ENCODE measurements around the gene TMEM181. TPM values are rescaled to one million over a fixed set of nuclear protein-coding genes. Genes with fewer than 3 reads are reported as not detected.

The TMEM181 gene
- total RNA-seq, 1 donor from 2014 or later: 31.0 TPM

DNA sequence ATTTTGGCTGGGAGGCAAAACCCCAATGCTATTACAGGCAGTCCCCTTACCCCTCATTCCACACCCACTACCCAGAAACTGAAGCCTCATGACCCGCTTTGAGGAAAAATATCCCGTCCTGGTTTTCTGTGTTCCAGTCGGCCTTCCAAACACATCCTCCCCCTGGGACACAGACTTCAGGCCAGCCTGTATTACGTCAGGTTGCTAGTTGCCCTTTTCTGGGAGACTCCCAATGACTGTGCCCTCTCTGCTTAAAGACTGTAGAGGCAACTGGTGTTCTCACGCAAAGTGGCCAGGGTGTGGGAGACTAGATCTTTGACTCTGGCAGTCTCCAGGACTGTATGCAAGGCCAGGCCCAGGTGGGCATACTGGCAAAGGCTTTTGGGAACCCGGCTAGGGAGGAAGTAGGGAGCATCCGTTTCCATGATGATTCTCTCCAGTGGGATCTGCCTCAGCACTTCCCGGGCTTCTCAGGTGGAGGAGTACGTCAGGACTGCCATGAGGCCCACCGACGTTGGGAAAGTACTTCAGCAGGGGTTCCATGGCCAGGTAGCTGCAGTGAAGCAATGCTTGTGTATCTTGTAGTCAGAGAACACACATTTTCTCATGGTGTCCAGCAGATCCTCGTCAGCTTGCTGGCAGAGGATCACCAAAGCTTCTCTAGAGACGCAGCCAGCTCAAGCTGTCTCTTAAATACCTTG, 49.7 kb downstream of the TMEM181 start:
- H3K4me2 ChIP-seq (ENCODE audit: low read length): no peak overlapping the region
- no peak for DNase-seq (ENCODE audit: low read depth)
- Mint-ChIP-seq H3K9me3 (ENCODE audit: unreplicated experiment) (no peaks in the 10 kb centered on the region), H3K27ac (ENCODE audit: unreplicated experiment) (no peak overlapping the region), H3K27me3 (ENCODE audit: low read depth, unreplicated experiment) (no peaks in the 10 kb centered on the region), H3K4me1 (ENCODE audit: low read depth, unreplicated experiment) (peaks cover 20% of the 10 kb centered on the region), H3K36me3 (ENCODE audit: low read depth, unreplicated experiment) (peaks cover 35% of the 10 kb centered on the region), H3K4me3 (ENCODE audit: unreplicated experiment) (no peak overlapping the region)
- H3K27me3 ChIP-seq (ENCODE audit: insufficient read depth, low read length): no peaks in the 10 kb centered on the region
- TF ChIP-seq, protein P1, sequence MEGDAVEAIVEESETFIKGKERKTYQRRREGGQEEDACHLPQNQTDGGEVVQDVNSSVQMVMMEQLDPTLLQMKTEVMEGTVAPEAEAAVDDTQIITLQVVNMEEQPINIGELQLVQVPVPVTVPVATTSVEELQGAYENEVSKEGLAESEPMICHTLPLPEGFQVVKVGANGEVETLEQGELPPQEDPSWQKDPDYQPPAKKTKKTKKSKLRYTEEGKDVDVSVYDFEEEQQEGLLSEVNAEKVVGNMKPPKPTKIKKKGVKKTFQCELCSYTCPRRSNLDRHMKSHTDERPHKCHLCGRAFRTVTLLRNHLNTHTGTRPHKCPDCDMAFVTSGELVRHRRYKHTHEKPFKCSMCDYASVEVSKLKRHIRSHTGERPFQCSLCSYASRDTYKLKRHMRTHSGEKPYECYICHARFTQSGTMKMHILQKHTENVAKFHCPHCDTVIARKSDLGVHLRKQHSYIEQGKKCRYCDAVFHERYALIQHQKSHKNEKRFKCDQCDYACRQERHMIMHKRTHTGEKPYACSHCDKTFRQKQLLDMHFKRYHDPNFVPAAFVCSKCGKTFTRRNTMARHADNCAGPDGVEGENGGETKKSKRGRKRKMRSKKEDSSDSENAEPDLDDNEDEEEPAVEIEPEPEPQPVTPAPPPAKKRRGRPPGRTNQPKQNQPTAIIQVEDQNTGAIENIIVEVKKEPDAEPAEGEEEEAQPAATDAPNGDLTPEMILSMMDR (IDR thresholded peaks at IDR 0.05; ENCODE audit: insufficient read depth, low read depth, low read length): no peak
- no peak for TF ChIP-seq EZH2 (IDR thresholded peaks at IDR 0.05; ENCODE audit: insufficient read depth, low read length)
- H3K4me3 ChIP-seq (ENCODE audit: insufficient read depth, low read depth, low read length): no peak overlapping the region
- peaks cover 37% of the 10 kb centered on the region for H3K36me3 ChIP-seq (ENCODE audit: insufficient read depth, low read length)
- no peak for FAIRE-seq
- H2AFZ ChIP-seq (ENCODE audit: low read depth, low read length): no peak overlapping the region
- peaks cover 7% of the 10 kb centered on the region for H4K20me1 ChIP-seq (ENCODE audit: insufficient read depth, low read length)
- peaks cover 3% of the 10 kb centered on the region for H3K79me2 ChIP-seq (ENCODE audit: insufficient read depth, low read length)
- H3K9ac ChIP-seq (ENCODE audit: low read length): no peak overlapping the region
- no peak overlapping the region for H3K27ac ChIP-seq (ENCODE audit: low read depth, low read length)
- peaks cover 4% of the 10 kb centered on the region for H3K9me3 ChIP-seq (ENCODE audit: insufficient read depth, low read depth, low read length)
- no peaks in the 10 kb centered on the region for H3K4me1 ChIP-seq (ENCODE audit: insufficient read depth, low read length)

DNA sequence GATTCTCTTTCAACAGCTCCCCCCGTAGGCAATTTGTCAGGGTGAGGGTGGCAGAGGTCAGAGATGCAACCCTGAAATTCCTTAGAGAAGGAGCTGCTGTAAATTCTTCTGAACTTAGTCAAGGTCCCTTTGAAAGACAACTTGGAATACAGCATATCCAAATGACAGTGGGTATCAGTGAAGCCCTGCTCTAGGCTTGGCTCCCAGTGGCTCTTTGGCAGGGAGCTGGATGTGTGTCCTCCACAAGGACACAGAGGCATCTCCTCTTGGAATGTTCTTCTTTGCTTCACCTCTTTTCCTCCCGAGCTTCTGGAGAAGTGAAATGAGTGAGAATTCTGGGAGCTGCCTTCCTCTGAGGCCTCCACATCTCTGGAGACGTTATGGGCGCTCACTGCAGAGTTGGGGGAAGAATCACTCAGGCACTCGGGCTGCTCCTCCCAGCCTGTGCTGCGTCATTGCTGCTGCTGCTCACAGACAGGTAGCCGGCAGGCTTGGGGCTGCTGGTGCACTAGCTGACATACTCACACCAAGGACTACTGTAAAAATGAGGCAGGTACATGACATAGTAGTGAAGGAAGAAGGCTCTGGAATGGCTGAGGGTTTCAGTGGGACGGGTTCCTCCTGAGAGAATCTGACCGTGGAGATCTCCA, 50.6 kb downstream of the TMEM181 start:
- Mint-ChIP-seq H3K4me3 (ENCODE audit: unreplicated experiment) (no peak overlapping the region), H3K27me3 (ENCODE audit: low read depth, unreplicated experiment) (no peaks in the 10 kb centered on the region), H3K4me1 (ENCODE audit: low read depth, unreplicated experiment) (peaks cover 20% of the 10 kb centered on the region), H3K9me3 (ENCODE audit: unreplicated experiment) (no peaks in the 10 kb centered on the region), H3K27ac (ENCODE audit: unreplicated experiment) (no peak overlapping the region), H3K36me3 (ENCODE audit: low read depth, unreplicated experiment) (peaks cover 40% of the 10 kb centered on the region)
- FAIRE-seq: no peak
- peaks cover 36% of the 10 kb centered on the region for H3K36me3 ChIP-seq (ENCODE audit: insufficient read depth, low read length)
- no peak overlapping the region for H3K27ac ChIP-seq (ENCODE audit: low read depth, low read length)
- H2AFZ ChIP-seq (ENCODE audit: low read depth, low read length): no peak overlapping the region
- H4K20me1 ChIP-seq (ENCODE audit: insufficient read depth, low read length): peaks cover 7% of the 10 kb centered on the region
- H3K4me1 ChIP-seq (ENCODE audit: insufficient read depth, low read length): no peaks in the 10 kb centered on the region
- no peak overlapping the region for H3K4me2 ChIP-seq (ENCODE audit: low read length)
- H3K79me2 ChIP-seq (ENCODE audit: insufficient read depth, low read length): peaks cover 3% of the 10 kb centered on the region
- H3K4me3 ChIP-seq (ENCODE audit: insufficient read depth, low read depth, low read length): no peak overlapping the region
- no peaks in the 10 kb centered on the region for H3K27me3 ChIP-seq (ENCODE audit: insufficient read depth, low read length)
- no peak overlapping the region for H3K9ac ChIP-seq (ENCODE audit: low read length)
- no peak for DNase-seq (ENCODE audit: low read depth)
- TF ChIP-seq, protein P1 (IDR thresholded peaks at IDR 0.05; ENCODE audit: insufficient read depth, low read depth, low read length): no peak
- no peak for TF ChIP-seq EZH2 (IDR thresholded peaks at IDR 0.05; ENCODE audit: insufficient read depth, low read length)
- peaks cover 4% of the 10 kb centered on the region for H3K9me3 ChIP-seq (ENCODE audit: insufficient read depth, low read depth, low read length)

DNA sequence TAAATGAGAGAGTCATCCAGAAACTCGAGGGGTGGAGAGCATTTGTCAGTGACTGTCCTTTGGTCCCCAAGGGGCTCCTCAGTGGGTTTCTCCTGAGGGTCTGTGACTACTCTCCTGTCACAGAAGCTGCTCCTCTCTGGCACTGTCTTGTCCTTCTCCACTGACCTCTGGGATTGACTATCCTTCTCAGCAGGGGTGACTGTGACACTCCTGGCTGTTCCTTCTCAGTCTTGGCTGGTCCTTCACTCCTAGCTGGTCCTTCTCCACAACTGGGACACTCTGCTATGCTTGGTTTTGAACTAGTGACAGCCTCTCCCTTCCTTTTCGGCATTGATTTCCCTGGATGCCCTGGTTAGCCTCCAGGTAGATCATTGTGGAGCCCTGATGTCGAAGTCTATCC, 51.1 kb downstream of the TMEM181 start:
- H3K9ac ChIP-seq (ENCODE audit: low read length): no peak overlapping the region
- H3K9me3 Mint-ChIP-seq (ENCODE audit: unreplicated experiment): no peaks in the 10 kb centered on the region

More for the DNA sequence above, 51.1 kb downstream of the TMEM181 start:
- Histone ChIP-seq H3K36me3 (ENCODE audit: insufficient read depth, low read length) (peaks cover 31% of the 10 kb centered on the region), H3K9me3 (ENCODE audit: insufficient read depth, low read depth, low read length) (peaks cover 4% of the 10 kb centered on the region), H3K4me3 (ENCODE audit: insufficient read depth, low read depth, low read length) (no peak overlapping the region), H3K27ac (ENCODE audit: low read depth, low read length) (no peak overlapping the region), H3K4me1 (ENCODE audit: insufficient read depth, low read length) (no peaks in the 10 kb centered on the region), H3K4me2 (ENCODE audit: low read length) (no peak overlapping the region), H4K20me1 (ENCODE audit: insufficient read depth, low read length) (peaks cover 7% of the 10 kb centered on the region), H3K27me3 (ENCODE audit: insufficient read depth, low read length) (no peaks in the 10 kb centered on the region), H3K79me2 (ENCODE audit: insufficient read depth, low read length) (peaks cover 3% of the 10 kb centered on the region), H2AFZ (ENCODE audit: low read depth, low read length) (no peak overlapping the region)
- Mint-ChIP-seq H3K36me3 (ENCODE audit: low read depth, unreplicated experiment) (peaks cover 38% of the 10 kb centered on the region), H3K4me3 (ENCODE audit: unreplicated experiment) (no peak overlapping the region), H3K4me1 (ENCODE audit: low read depth, unreplicated experiment) (peaks cover 20% of the 10 kb centered on the region), H3K27me3 (ENCODE audit: low read depth, unreplicated experiment) (no peaks in the 10 kb centered on the region), H3K27ac (ENCODE audit: unreplicated experiment) (no peak overlapping the region)
- TF ChIP-seq, protein P1 (IDR thresholded peaks at IDR 0.05; ENCODE audit: insufficient read depth, low read depth, low read length): no peak
- no peak for TF ChIP-seq EZH2 (IDR thresholded peaks at IDR 0.05; ENCODE audit: insufficient read depth, low read length)
- FAIRE-seq (no peak), DNase-seq (ENCODE audit: low read depth) (no peak)
